Pons (tissue), 1 donor: ENCODE data around the gene CACNG3.
"Not testable (repeated sequence)": the region's sequence is repeated elsewhere in the genome, so short reads cannot be mapped to it uniquely, and the experiment has no call there.

Experiments used
- DNase-seq: peaks from one replicate; pipeline ENCODE4 v3.0.0-alpha.2; 2016; ENCODE audit warnings: low spot score

The CACNG3 gene

GRCh38 chr16:24332582-24333090 lies 76.5 kb downstream of the CACNG3 start:
- DNase-seq, result no peak

DNA sequence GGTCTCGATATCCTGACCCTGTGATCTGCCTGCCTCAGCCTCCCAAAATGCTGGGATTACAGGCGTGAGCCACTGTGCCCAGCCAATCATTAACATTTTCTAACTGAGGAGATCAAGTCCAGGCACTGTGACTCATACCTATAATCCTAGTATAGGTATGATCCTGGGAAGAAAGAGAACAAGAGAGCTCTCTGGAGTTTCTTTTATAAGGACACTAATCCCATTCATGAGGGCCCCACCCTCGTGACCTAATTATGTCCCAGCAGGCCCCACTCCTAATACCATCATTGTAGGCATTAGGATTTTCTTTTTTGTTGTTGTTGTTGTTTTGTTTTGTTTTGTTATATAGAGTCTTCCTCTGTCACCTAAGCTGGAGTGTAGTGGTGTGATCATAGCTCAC lies 80.4 kb downstream of the CACNG3 start:
- DNase-seq, result no peak

- no peak for DNase-seq
These were observed 80.9 kb downstream of the CACNG3 start for GRCh38 chr16:24337013-24337412.

GRCh38 chr16:24343829-24344228 lies 87.7 kb downstream of the CACNG3 start:
- DNase-seq, result not testable (repeated sequence)

DNA sequence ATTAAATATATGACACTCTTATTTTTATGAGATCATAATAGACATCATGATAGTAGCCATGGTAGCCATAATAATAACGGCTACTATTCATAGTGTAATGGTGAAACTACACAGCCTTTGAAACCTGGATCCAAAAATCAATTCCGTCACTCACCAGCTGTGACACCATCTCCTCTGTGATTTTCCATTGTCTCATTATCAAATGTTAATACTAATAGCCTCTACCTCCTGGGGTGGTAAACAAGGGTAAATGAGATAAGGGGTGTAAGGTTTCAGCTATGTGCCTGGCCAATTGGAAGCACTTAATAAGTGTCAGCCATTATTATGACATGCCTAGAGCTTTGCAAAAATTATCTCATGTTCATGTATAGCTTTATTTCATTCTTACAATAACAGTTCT lies 88.6 kb downstream of the CACNG3 start:
- DNase-seq, result no peak

DNA sequence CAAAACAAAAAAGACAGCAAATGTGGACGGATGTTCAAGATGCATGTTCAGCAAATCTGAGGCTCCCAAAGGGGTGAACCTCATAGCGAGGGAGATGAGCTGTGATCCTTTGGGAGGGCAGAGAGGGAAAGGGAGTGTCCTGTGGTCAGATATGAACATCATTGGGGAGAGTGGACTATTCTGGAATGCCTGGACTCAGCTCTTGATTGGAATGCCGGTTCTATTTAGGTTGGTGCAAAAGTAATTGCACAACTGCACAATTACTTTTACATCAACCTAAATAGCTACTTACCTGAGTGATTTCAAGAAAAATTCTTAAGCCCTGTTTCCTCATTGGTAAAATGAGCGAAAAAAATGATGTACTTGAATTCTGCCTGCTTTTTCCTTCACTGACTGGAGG lies 89.6 kb downstream of the CACNG3 start:
- DNase-seq, result no peak

- DNase-seq, result no peak
These were observed 90.6 kb downstream of the CACNG3 start for GRCh38 chr16:24346734-24347133.

- DNase-seq, result no peak
These were observed 91.4 kb downstream of the CACNG3 start for GRCh38 chr16:24347556-24347955.

GRCh38 chr16:24348545-24349290 lies 92.6 kb downstream of the CACNG3 start:
- DNase-seq, result no peak

DNA sequence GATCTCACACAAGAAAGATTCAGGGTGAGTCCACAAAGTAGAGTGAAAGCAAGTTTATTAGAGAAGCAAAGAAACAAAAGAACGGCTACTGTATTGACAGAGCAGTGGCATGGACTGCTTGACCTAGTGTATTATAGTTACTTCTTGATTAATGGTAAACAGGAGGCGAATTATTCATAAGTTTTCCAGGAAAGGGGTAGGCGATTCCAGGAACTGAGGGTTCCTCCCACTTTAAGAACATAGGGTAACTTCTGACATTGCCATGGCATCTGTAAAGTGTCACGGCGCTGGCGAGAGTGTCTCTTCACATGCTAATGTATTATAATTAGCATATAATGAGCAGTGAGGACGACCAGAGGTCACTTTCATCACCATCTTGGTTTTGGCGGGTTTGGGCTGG lies 93.2 kb downstream of the CACNG3 start:
- no peak for DNase-seq

DNA sequence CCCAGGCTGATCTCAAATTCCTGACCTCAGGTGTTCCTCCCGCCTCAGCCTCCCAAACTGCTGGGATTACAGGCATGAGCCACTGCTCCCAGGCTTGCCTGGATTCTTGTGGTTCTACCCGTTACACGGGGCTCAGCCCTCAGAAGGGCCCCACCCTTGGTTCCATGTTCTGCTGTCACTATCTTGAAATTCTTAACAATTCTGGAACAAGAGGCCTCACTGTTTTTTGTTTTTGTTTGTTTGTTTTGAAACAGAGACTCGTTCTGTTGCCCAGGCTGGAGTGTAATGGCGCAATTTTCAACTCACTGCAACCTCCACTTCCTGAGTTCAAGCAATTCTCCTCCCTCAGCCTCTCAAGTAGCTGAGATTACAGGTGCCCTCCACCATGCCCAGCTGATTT lies 96.6 kb downstream of the CACNG3 start:
- DNase-seq, result no peak

DNA sequence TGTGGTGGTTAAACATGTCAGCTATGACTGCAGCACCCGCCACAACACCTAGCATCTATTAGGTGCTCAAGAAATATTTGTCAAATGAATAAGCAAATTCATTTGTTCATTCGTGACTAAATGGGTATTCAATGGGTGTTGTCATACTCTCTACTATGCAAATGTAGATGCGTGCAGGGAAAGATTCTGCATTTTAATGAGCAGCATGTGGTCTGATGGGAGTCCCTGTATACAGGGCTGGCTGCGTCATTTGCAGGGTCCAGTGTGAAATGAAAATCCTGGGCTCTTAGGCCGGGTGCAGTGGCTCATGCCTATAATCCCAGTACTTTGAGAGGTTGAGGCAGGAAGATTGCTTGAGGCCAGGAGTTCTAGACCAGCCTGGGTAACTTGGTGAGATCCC lies 97.5 kb downstream of the CACNG3 start:
- DNase-seq, result no peak

GRCh38 chr16:24357511-24357910 lies 101.4 kb downstream of the CACNG3 start:
- DNase-seq, result no peak

GRCh38 chr16:24358117-24358516 lies 102.0 kb downstream of the CACNG3 start:
- no peak for DNase-seq

DNA sequence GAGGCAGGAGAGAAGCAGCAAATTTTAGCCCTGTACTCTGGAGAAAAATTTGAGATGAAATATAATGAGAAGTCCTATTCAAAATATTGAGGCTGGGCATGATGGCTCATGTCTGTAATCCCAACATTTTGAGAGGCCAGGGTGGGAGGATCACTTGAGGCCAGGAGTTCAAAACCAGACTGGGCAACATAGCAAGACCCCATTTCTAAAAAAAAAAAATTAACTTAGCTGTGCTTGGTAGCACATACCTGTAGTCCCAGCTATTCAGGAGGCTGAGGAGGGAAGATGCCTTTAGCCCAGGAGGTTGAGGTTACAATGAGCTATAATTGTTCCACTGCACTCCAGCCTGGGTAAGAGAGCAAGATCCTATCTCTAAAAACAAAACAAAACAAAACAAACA lies 103.4 kb downstream of the CACNG3 start:
- DNase-seq, result no peak

DNA sequence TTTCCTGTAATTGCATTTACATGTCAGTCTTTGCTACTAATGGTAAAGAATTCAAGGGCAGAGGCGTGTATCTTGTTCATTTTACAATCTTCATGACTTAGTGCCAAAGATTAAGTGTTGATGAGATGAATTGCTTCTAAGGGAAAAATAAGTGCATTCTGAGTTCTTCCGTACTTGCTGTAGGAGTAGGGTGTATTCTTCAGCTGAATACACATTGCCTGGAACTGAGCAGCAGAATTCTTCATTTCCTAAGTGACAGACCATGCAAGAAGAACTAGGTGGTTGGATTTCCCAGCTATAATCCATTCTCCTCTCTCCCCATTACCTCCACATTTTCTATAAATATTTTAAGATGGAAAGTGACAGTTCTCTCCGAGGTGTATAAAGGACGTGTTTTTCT lies 104.8 kb downstream of the CACNG3 start:
- DNase-seq, result no peak

- no peak for DNase-seq
These were observed 108.5 kb downstream of the CACNG3 start for GRCh38 chr16:24364596-24364995.

DNA sequence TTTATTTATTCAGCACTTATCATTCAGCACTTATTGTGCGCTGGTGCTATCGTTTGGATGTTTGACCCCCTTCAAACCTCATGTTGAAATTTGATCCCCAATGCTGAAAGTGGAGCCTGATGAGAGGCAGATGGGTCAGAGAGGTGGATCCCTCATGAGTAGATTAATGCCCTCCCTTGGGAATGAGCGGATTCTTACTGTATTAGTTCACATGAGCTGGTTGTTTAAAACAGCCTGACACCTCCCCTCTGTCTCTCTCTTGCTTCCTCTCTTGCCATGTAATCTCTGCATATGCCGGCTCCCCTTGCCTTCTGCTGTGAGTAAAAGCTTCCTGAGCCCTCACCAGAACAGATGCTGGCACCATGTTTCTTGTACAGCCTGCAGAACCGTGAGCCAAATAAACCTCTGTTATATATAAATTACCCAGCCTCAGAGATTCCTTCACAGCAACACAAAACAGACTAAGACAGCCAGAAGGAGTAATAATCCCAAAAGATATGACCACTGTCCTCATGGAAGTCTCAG lies 111.1 kb downstream of the CACNG3 start:
- DNase-seq, result no peak

DNA sequence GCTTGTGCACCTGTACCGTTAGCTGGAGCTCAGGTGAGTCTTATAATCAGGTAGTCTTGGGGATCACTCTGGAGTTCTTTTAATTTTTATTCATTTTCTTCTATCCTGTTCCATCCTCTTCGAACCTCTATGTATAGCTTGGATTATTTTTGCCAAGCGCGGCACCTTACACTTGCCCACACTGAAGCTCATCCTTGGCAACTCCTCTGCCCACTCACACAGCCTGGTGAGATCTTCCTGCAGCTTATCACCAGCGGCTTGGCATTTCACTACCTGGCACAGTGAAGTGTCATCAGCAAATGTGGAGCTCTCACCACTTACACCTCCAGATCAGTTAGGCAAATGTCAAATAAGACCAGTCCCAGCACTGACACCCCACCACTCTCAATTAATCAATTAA lies 116.7 kb downstream of the CACNG3 start:
- no peak for DNase-seq

GRCh38 chr16:24378999-24379398 lies 122.9 kb downstream of the CACNG3 start:
- DNase-seq, result no peak

GRCh38 chr16:24381470-24382118 lies 125.5 kb downstream of the CACNG3 start:
- no peak for DNase-seq

DNA sequence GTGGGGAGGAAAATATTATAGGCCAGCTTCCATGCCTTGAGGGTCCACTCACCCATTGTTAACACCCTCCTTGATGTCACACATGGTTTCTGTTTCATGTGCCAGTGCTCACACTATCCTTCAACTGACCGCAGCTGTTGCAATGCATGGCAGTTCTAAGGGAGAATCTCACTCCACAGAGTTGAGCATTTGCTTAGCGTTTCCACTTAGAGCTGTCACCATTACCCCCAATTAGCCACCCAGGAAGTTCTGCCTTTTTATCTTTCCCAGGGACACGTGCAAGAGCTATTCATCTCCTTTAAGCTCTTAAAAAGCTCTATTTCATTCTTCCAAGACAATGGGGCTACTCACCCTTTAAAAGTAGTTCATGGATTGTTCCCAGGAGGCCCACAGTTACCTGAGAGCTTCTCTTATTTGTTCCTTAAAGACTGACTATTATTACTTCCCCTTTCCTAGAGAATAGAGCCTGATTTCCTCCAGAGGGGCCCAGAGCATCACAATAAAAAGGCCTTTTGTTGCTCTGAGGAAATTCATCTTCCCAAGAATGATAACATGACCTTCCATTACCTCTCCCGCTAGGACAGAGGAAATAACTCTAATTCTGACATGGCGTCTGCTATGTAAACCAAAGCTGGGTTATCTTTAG lies 126.8 kb downstream of the CACNG3 start:
- no peak for DNase-seq

DNA sequence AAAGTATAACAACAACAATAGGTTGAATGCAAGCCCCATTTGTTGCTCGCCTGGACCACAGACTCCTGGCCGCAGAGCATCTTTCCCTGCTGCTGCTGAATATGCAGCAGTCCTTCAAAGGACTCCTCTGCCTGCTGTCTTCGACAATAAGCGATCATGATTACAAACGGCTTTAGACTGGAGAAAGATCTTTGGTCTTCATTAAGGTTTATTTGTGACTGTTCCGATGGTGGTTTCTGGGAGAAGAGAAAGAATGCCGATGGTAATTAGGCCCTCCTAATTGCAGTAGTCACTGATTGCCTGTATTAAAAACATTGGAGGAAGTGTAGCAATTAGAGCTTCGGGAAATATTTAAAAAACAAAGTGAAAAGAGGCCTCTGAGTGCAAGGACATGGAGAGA lies 138.2 kb downstream of the CACNG3 start:
- DNase-seq, result no peak
